ENCODE measurements around the gene CHST11.

The CHST11 gene

DNA sequence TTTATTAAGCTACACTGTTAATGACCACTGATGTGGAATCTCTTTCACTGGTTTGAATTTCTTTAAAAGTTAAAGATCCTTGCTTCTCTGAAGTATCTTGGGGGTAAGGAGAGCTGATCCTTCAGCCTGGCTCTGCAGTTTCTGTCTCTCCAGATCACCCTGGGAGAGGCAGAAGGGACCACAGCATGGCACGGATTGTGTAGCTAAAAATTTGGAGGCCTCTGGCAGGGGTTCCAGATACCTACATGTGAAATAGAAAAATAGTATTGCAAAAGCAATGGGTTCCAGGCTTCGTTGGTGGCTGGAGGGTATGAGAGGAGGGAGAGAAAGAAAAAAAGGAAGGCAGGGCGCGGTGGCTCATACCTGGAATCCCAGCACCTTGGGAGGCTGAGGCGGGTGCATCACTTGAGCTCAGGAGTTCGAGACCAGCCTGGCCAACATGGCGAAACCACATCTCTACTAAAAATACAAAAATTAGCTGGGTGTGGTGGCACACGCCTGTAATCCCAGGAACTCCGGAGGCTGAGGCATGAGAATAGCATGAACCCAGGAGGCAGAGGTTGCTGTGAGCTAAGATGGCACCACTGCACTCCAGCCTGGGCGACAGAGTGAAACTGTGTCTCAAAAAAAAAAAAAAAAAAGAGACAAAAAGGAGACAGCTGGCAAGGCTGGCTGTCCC is 3.4 kb downstream of the CHST11 start:
- DNase-seq (ENCODE audit: low spot score): no peak

GRCh38 chr12:104460973-104461698 is 4.4 kb downstream of the CHST11 start:
- DNase-seq (ENCODE audit: low spot score): no peak

DNA sequence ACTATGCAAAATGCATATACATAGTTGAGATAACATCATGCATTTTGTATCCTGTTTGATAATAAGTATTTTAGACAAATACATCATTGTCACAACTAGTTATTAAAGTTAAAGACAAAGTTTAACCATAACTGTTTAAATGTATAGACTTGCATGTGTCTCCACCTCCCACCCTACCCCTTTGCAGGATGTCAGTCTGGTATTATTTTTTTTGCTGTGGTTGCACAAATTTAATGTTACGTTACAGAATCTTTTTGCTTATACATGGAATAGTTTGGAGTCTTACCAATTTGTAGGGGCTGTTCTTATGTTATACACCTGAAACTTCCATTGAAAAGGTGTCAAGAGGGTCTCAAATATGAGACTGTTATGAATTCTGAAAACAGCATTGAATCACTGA is 5.6 kb downstream of the CHST11 start:
- DNase-seq (ENCODE audit: low spot score): no peak

GRCh38 chr12:104462931-104463339 is 6.2 kb downstream of the CHST11 start:
- no peak for DNase-seq (ENCODE audit: low spot score)

DNA sequence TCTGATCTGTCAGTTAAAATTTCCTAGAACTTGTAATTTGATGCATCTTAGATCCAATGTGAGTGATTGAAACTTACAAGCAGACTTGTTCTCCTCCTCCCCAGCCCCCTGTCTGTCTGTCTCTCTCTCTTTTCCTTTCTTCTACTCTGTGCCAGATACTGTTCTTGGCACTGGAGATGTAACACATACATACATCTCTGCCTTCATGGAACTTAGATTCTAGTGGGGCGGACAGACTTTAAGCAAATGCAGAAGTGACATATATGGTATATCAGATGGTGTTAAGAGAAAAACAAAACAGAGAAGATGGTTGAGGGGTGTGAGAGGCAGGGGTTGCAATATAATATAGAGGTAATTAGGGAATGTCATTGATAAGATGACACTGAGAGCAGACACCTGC is 6.6 kb downstream of the CHST11 start:
- DNase-seq (ENCODE audit: low spot score): no peak

- DNase-seq (ENCODE audit: low spot score): no peak
Observed at GRCh38 chr12:104464899-104465298, 8.2 kb downstream of the CHST11 start.

DNA sequence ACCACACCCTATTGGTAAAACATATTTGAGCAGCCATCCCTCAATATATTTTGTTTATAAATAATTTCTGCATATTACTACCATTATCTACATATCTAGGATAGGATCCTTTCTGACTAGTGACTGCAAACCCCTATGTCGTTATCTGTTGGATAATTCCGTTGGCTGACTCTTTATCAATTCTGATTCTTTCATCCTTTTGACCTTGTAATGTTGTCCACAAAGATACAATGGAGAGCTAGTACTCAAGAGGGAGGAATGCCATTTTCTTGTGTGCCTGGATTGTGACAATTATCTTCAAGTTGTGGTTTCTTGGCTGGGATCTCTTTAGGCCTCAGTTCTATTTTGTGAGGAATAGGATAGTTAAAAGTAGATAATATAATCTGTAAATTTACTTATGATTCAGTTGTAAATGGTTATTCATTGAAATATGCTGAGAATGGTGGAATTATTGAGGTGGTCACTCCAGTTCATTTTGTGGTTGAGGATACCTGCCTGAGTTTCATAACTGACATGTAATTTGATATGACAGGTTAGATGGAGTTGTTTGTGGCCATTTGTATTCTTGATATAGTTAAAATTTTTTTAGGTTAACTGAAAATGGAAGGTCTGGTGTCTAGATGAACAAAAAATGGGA is 10.1 kb downstream of the CHST11 start:
- DNase-seq (ENCODE audit: low spot score): no peak

DNA sequence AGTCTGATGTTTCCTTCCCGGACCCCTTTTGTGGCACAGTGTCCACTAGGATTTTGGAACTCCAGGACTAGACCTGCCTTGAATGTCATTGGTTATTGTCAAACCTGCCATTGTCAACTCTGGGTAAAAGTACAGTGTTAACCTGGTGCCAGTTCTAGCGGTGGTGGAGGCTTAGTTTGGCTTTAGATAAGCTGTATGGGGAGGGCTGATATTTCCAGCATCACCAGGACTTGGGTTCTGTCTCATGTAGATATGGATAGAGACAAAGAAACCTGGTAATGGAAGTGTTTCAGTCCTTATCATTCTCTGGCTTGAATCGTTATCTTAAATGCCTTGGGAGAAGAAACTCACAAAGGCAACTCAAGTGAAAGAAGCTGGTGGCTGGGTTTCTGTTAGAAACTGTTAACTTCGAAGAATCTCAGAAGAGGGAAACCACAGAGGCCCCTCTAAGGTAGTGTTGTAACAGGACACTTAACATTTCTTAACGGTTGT is 10.6 kb downstream of the CHST11 start:
- no peak for DNase-seq (ENCODE audit: low spot score)

DNA sequence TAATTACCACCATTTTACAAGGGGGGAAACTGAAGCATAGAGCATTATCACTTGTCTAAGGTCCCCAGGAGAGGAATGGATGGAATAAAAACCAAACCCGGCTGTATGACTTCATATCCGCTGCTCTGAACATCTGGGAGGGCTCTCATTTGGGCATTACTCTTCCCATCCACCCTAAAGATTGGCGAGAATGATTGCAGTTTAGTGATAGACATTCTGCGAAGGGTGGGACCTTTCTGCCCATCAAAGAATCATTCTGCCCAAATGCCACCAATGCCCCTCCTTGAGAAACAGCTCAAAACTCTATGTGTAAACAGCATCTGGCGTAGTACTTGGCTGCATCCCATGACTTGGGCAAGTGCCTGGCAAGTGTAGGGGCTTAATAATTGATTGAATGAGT is 11.6 kb downstream of the CHST11 start:
- no peak for DNase-seq (ENCODE audit: low spot score)

GRCh38 chr12:104469066-104469465 is 12.3 kb downstream of the CHST11 start:
- DNase-seq (ENCODE audit: low spot score): no peak

GRCh38 chr12:104469523-104469922 is 12.8 kb downstream of the CHST11 start:
- DNase-seq (ENCODE audit: low spot score): no peak

- no peak for DNase-seq (ENCODE audit: low spot score)
Observed at GRCh38 chr12:104470521-104470920, 13.8 kb downstream of the CHST11 start.

DNA sequence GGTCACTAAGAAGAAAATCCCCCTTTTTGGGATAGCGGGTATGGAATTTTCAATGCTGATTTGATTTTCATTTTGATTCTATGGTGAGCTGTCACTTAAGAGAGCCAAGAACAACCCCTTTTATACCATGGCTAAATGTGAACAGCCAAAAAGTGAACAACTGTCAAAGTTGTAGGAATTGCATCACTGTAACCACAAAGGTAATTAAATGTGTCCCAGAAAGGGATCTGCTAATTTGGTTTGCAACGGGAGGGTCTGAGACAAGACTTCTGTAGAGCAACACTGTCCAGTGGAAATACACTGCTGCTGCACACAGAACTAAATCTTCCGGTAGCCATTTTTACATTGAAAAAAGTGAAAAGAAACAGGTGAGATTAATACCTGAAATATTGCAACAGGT is 14.6 kb downstream of the CHST11 start:
- DNase-seq (ENCODE audit: low spot score): no peak

DNA sequence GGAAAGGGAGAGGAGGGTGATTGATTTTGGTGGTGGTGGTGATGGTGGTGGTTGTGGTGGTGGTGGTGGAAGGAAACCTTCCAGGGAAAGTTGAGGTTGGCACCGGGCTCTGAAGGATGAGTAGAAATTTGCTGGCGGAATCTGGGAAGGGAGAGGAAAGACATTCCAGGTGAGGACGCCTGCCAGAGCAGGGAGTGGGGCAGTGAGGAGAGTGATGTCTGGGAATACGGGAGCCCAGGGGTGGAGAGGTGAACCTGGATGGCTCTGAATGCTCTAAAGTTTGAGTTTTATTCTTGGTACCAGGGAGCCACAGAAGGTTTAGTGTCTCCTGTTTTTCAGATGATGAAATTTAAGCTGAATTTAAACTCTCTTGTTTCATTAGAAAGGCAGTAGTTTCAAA is 16.0 kb downstream of the CHST11 start:
- DNase-seq (ENCODE audit: low spot score): no peak

DNA sequence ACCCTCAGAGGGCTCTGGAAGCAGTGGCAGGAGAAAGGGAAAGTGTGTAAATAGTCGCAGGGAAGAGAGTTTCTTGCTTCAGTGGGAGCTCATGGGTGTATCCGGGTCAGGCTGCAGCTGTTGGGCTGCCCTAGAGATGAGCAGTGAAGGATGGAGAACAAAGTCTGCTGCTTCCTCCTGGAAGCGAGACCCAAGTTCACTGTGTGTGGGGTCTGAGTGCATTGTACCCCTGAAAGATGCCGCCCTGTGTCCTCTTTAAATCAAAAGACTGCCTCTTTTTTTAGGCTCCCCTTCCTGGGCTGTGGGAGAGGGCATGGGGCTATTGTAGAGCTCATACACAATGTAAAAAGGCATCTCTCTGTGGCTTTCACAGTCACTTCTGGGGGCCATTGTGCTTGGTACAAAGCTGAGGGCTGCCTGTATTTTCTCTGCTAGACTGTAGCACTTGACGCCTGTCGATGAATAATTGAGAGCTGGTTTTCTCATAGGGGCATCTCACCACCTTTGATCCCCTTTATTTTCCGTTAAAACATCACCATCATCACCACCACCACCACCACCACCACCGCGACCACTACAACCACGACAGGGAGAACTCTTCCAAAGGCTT is 16.7 kb downstream of the CHST11 start:
- DNase-seq (ENCODE audit: low spot score): no peak

DNA sequence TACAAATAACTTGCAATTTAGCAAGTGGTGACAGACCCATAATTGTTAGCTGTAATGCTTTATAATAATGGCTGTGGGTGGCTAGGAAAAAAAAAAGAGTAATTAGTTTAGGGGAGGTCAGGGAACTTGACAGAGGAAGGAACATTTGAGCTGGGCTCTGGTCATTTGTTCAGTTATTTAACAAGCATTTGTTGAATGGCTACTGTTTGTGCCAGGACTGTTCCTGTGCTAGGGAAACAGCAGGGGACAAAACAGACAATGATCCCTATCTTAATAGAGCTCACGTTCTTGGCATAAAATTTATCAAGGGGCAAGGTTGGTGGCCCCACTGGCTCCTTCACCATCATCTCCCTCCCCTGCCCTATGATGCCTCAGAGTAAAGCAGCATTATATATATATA is 18.5 kb downstream of the CHST11 start:
- no peak for DNase-seq (ENCODE audit: low spot score)

GRCh38 chr12:104477510-104478390 is 21.0 kb downstream of the CHST11 start:
- DNase-seq (ENCODE audit: low spot score): no peak

DNA sequence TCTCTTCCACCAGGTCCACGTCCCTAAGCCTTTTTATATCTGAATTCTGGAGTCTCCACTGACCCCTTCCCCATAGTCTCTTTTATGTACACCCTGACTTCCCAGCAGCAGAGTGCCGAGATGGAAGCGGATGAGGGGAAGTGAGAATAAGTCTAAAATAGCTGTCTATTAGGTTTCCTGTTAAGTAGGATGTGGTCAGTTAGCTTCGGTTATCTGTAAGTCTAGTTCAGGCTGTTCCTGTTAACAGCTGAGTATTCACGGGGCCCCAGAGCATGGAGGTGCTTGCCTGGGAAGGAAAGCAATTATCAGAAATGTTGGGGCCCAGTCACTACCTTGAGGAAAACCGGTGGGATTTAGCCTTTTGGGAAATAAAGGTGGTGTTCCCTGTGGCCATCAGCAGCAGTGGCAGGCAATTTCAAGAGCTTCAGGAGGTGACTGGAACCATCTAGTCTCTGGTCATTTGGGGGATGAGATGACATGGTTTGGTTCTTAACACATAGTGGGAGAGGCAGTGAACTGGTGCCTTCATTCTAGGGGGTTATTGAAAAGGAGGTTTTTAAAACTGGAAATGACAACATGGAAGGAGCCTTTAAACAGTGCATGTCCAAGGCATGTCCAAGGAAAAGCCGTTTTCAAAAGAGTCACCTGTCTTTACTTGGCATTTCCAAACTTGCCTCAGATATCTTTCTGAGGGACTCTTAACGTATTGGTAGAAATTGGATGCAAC is 21.8 kb downstream of the CHST11 start:
- DNase-seq (ENCODE audit: low spot score): no peak

DNA sequence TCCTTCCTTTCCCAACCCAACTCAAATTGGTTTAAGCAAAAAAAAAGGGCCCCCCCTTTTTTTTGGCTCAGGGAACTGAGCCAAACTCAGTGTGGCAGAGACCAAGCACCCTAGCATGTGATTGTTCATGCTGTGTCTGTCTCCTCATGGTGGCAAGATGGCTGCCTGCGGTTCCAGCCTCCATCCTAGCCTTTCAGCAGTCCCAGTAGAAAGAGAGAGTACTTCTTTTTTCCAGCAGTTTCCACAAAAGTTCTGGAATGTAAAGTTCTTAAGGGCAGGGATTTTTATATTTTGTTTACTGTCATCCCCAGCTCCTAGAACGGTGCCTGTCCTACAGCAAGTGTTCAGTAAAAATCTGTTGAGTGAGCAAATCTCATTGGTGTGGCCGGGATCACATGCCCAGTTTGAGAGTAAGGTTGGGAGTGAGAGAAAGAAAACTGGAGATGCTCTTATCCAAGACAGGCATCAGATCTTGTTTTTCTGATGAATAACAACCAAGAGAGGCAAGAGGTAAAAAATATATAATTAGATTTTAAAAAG is 22.4 kb downstream of the CHST11 start:
- no peak for DNase-seq (ENCODE audit: low spot score)

DNA sequence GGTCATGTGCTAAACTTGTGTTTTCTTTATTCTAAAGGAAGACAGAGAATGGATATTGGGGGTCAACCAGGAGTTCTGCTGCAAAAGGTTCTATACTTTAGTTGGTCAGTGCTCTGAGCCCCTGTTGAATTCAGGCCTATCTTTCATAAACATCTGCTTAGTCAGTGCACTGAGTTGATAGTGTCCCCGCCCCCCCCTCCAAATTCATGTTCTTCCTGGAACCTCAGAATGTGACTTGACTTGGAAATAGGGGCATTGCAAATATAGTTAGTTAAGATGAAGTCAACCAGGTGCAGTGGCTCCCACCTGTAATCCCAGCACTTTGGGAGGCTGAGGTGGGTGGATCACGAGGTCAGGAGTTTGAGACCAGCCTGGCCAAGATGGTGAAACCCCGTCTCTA is 23.3 kb downstream of the CHST11 start:
- DNase-seq (ENCODE audit: low spot score): no peak

Data from SW480 (cell line).